HG03280 (cell line): Measurements from ENCODE around the gene DAZAP1.
"Not testable (repeated sequence)": the region's sequence is repeated elsewhere in the genome, so short reads cannot be mapped to it uniquely, and the experiment has no call there.

Experiments
- ATAC-seq: cut with Tn5 transposase; IDR thresholded peaks from one replicate; pipeline ENCODE4 v1.9.1; 2021; ENCODE audit warnings: mild to moderate bottlenecking, moderate library complexity; ENCODE audit not compliant: unreplicated experiment

Gene DAZAP1

GRCh38 chr19:1439525-1440417 lies 32.4 kb downstream of the DAZAP1 start:
- ATAC-seq = not testable (repeated sequence)

- ATAC-seq = no peak
Measured at GRCh38 chr19:1440418-1440801, 33.0 kb downstream of the DAZAP1 start.

- no peak for ATAC-seq
Measured at GRCh38 chr19:1441022-1441426, 33.6 kb downstream of the DAZAP1 start.

DNA sequence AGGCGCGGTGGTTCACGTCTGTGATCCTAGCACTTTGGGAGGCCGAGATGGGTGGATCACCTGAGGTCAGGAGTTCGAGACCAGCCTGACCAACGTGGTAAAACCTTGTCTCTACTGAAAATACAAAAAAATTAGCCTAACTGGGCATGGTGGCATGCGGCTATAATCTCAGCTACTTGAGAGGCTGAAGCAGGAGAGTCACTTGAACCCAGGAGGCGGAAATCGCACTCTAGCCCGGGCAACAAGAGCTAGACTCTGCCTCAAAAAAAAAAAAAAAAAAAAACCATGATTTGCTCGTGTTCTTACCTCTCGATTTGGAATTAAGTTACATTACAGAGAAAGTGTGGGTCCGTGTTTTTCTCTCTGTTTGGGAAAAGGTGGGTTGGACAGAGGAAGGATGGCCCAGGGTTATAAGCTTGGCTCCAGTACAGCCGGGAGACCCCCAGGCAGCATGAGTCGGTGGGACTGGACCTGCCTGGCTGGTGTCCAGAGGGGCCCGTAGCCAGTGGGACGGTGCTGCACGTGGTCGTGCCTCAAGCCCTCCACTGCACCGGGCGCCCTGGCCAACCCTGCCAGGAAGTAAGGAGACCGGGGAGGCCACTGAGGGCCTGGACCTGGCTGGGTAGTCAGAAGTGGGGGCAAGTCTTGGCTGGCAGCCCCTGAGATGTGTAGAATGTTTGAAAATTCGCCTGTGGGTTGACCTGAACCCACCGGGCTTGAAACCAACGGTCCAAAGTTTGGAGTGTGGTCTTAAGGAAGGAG lies 34.5 kb downstream of the DAZAP1 start:
- no peak for ATAC-seq

- ATAC-seq = peak; percentile 64
Measured at GRCh38 chr19:1445185-1445931, 38.0 kb downstream of the DAZAP1 start.

DNA sequence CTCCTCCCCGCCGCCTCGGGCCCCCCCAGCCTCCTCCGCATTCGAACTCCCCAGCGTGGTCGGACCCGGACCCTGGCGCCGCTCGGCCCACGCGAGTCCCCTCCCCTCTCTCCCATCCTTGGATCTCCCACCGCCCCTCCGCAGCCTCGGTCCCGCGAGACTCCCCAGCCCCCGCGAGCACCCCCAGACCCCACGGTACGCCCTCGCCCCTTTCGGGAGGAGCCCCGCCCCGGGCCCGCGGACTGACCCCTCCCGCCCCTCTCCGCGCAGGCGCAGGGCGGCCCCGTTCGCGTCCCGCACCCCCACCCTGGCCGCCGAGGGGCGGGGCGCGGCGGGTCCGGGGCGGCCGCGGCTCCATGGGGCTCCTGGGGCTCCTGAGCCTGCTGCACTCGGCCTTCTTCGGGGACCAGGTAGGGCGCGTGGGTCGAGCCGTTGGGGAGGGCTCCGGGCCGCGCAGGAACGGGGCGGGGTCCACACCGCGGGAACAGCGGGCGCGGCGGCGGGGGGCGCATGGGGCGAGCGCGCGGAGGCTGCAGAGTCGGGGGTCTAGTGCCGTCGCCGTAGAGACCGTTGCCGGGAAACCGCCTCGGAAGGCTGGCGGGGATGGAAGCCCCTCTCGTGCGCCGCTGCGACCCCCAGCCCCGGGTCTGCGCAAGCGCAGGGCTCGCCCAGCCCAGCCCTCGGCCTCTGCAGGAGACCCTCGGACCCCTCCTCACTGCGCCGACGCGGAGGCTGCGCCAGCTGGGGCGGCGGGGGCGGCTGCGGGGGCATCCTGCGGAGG lies 38.7 kb downstream of the DAZAP1 start:
- ATAC-seq = no peak

- no peak for ATAC-seq
Measured at GRCh38 chr19:1446713-1447481, 39.5 kb downstream of the DAZAP1 start.

GRCh38 chr19:1447504-1447903 lies 40.1 kb downstream of the DAZAP1 start:
- ATAC-seq = no peak

- ATAC-seq = no peak
Measured at GRCh38 chr19:1447944-1448343, 40.6 kb downstream of the DAZAP1 start.

DNA sequence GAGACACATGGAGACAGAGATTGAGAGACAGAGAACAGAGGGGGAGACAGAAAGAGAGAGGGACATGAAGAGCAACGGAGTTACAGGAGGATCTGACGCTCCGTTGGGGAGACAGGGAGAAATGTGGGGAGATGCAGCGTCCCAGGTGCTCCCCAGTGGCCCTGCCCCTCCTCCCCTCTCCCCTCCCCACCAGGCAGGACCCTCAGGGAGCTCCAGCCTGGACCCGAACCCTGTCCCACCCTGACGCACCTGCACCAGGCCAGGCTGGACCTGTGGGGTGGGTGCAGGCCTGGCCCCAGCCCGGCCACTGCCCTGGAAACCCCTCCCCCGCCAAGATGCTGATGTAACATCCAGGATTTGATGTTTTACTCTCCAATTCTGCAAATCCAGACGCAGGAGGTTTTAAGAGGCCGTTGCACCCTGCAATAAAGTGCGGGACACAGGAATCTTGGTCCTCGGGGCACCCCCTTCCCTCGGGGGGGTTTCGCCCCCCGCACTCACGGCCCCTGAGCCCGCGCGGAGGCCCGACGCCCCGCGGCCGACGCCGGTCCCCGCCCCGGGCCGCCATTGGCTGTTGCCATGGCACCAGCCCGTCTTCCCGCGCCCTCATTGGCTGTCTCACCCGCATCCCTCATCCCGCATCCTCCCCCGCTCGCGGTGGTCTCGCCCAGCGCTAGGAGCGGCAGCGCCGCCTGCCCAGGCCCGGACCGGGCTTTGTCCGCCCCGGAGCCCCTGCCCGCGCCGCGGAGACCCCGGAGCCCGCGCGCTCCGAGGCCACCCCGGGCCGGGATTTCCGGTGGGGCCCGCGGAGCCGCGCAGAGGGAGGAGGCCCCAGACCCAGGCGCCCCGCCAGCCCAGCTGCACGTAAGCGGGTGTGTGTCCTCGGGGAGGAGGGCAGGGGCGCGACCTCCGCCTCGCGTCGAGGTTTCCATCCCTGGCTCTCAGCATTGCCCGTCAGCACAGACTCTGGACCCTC lies 42.4 kb downstream of the DAZAP1 start, which contains the start of gene APC2:
TSS of gene APC2 (plus strand) at position 655 of the 976 bp plus-strand sequence. CDS start 2,881 bp downstream, outside the sequence.
- no peak for ATAC-seq

- ATAC-seq = no peak
Measured at GRCh38 chr19:1450735-1451731, 43.6 kb downstream of the DAZAP1 start.

DNA sequence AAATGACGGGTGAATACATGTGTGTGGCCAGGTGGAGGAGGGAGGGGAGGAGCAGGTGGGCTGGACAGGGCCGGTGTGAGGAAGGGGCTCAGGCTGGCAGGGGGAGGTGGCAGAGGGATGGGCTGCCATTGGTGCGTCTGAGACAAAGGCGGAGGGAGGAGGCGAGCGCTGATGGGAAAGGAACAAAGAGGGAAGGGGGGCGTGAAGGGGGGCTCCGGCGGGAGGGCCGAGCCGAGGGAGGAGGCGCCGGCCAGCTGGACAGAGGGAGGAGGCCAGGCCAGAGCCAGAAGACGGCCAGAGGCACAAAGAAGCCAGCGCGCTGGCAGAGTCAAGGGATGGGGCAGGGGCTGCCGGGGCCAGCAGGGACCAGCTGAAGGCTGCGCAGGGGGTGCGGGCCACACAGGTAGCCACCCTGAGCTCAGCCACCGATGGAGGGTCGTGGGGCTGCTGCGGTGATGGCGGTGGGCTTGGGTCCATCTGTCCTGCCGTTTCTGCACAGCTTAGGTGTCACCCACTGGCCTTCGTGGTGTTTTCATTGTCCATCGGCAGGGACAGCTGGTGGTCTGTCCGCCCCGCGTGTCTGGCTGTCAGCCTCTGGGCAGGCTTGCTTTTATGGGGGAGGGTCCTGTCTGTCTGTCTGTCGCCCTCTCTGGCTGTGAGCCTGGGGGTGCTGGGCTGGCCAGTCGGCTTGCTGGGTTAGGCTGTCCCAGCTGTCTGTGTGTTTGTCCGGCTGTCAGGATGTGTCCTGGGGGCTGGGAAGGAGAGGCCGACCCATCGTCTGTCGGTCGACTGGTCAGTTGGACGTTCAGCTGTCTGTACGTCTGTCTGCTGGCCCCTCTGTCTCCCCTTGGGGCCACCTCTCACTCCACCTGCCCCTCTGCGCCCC lies 44.8 kb downstream of the DAZAP1 start:
- no peak for ATAC-seq

GRCh38 chr19:1452802-1453524 lies 45.6 kb downstream of the DAZAP1 start:
- ATAC-seq = no peak

DNA sequence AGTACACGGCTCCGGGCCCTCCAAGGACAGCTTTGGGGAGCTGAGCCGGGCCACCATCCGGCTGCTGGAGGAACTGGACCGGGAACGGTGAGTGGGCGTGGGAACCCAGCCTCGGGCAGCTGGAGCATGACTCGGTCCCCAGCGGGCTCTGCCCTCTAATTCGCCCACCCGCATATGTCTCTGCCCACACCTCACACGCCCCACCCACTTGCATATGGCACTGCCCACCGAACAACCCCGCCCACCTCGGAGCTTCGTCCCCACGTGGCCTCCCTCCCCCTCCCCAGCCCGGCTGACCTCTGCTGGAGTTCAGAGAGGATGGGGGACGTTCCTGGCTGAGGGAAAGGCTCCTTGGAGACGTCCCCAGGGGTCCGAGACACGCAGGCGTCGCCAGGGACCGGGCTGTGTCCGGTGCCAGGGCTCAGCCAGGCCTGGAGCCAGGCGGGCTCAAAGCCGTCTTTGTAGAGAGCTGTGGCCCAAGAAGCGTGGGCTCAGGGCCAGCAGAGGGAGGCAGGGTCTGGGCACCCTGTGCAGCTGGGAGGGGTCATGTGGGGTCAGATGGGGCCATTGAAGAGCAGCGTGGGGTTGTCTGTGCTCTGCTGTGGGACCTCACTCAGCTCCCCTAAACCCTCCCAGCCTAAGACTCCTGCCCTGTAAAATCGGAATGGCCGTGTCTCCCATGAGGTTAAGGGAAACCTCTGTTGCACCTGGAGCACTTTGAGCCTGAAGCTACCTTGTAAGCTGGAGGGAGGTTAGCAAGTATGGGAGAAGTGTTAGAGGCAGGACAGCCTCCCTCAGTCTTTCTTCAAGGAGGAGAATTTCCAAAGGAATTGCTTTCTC lies 46.4 kb downstream of the DAZAP1 start:
- no peak for ATAC-seq

DNA sequence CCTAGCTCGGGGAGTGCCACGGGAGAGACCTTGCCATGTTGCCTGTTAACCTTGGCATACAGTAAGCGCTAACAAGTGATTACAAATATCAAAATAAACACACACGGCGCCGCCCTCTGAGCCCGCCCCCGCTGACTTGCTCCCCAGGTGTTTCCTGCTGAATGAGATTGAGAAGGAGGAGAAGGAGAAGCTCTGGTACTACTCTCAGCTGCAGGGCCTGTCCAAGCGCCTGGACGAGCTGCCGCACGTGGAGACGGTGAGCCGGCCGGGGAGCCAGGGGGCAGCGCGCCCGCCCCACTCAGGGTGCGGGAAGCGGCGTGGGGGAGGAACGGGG lies 47.6 kb downstream of the DAZAP1 start:
- ATAC-seq = no peak
